Fibroblast of skin of left biceps (primary cell): Measurements from ENCODE around the gene ADGRG4.
"Not testable (repeated sequence)": the region's sequence is repeated elsewhere in the genome, so short reads cannot be mapped to it uniquely, and the experiment has no call there.

Source experiments
- DNase-seq, 2 experiments: peaks; one replicate each; pipeline ENCODE4 v3.0.0-alpha.2; 2013; ENCODE audit warnings: low read depth in 2 of 2

Gene ADGRG4, protein sequence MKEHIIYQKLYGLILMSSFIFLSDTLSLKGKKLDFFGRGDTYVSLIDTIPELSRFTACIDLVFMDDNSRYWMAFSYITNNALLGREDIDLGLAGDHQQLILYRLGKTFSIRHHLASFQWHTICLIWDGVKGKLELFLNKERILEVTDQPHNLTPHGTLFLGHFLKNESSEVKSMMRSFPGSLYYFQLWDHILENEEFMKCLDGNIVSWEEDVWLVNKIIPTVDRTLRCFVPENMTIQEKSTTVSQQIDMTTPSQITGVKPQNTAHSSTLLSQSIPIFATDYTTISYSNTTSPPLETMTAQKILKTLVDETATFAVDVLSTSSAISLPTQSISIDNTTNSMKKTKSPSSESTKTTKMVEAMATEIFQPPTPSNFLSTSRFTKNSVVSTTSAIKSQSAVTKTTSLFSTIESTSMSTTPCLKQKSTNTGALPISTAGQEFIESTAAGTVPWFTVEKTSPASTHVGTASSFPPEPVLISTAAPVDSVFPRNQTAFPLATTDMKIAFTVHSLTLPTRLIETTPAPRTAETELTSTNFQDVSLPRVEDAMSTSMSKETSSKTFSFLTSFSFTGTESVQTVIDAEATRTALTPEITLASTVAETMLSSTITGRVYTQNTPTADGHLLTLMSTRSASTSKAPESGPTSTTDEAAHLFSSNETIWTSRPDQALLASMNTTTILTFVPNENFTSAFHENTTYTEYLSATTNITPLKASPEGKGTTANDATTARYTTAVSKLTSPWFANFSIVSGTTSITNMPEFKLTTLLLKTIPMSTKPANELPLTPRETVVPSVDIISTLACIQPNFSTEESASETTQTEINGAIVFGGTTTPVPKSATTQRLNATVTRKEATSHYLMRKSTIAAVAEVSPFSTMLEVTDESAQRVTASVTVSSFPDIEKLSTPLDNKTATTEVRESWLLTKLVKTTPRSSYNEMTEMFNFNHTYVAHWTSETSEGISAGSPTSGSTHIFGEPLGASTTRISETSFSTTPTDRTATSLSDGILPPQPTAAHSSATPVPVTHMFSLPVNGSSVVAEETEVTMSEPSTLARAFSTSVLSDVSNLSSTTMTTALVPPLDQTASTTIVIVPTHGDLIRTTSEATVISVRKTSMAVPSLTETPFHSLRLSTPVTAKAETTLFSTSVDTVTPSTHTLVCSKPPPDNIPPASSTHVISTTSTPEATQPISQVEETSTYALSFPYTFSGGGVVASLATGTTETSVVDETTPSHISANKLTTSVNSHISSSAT (N-terminal part only)

GRCh38 chrX:136300721-136301120, at the start of gene ADGRG4:
Gene ADGRG4 (plus strand): TSS chrX:136300963. CDS start chrX:136308778, 7,815 bp downstream.
- DNase-seq, result not testable (repeated sequence)

DNA sequence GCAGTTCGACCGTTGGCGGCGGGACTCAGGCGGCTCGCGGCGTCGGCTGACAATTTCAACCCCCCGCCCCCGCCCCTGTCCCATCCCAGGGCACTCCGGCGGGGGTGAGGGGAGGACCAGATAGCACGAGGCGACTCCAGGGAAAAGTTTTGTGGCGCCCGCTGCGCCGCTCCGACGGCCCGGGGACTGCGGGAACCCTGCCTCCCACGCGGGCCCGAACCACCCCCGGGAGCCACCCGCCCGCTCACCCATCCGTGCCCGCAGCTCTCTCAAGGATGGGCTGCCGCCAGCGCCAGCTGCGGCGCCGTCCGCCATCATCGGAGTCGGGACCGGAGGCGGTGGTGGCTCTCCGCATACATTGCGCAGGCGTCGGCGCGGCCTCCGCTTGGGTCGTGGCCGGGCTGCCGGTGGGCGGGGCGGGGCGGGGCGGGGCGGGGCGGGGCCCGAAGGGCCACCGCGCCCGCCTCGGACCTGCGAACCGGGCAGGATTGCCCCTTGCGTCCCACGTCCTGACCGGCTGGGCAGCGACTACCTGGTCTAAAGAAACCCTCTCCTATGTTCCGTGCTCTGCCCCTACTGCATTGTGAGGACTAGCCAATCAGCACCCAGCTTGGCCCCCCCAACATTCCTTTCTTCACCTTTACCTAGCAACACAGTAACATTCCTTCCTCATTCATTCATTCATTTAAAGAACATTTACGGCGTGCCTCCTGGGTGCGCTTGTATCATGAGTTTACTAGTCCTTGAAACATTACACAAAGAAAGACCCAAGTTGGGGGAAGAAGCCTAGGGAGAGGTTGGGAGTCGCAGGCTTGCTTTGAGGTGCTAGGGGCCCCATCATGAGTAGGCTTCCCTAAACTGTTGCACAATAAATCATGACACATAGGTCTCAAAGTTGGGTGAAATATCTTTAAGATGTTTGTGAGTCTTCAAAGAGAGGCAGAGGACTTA, 49.4 kb upstream of the ADGRG4 start, which contains the start of gene MAP7D3:
MAP7D3 (minus strand) TSS at position 360 of the 951 bp plus-strand sequence; CDS start at position 318, 42 bp downstream.
- DNase-seq, result no peak

DNA sequence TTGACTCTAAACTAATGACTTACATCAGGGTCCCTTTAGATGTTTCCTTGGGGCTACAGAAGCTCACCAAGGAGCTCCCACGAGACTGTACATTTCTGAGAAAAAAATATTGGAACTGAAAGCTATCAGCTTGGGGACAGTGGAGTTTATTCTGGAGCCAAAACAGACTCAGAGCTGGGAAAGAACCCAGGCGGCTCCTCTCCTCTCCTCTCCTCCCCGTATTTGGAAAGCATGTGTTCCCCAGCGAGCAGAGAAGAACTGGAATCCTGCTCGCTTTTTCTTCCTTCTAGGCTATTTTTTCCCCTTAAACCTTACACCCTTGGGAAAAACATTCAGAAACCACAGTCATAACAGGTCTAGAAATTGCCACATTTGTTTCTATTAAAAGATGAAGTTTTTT, 45.2 kb upstream of the ADGRG4 start:
- no peak for DNase-seq

DNA sequence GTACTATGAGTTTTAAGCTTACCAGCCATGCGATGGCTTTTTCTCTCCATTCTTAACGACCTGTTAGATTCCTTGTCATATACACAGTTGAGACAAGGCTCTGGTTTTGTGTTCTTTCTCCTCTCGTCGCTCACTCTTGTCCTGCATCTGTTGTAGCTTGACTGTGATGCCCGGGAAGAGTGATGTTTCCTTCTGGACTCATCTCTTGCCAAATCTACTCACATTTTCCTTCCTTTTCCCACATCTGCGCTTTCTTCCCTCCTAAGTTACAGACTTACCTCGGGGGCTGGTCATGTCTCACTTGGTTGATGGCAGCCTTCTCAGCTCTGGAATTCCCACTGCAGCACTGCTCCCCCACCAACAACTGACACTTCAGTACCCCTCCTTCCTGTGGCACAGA, 44.7 kb upstream of the ADGRG4 start:
- no peak for DNase-seq

- DNase-seq, result no peak
Measured at GRCh38 chrX:136258951-136259350, 41.8 kb upstream of the ADGRG4 start.

DNA sequence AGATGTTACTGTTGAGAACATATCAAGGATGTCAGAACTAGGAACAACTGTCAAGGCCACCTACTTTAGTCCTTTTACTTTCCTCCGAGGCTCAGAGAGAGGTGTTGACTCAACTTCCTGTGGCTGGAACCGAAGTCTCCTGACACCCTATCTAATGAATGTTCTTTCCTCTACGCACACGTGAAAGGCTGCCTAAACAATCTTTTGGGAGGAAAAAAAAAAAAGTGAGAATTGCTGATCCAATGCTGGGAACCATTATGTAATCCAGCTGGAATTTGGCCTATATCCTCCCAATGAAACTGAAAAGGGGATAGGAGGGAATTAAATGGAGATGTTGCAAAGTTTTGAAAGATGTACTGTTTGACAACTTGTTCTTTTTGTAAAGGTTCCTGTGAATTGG, 41.2 kb upstream of the ADGRG4 start:
- DNase-seq, result peak; percentile 67 to 68

DNA sequence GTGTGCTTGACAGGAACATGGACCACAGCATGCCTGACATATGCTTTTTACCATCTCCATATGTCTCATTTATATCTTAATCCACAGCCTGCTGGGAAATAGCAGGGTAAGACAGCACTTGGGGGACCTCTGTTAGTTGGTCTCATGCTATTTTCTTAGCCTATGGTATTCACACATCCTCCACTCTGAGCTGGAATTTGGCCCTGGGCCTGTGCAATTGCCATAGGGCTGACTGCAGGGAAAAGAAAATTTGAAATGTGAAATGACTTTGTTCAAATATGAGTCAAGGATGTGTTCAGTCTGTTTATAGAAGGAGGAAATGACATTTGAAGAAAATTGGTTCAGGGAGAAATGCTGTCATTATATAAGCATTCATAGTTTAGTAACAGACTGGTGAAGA, 40.0 kb upstream of the ADGRG4 start:
- DNase-seq, result peak; percentile 93 to 94

DNA sequence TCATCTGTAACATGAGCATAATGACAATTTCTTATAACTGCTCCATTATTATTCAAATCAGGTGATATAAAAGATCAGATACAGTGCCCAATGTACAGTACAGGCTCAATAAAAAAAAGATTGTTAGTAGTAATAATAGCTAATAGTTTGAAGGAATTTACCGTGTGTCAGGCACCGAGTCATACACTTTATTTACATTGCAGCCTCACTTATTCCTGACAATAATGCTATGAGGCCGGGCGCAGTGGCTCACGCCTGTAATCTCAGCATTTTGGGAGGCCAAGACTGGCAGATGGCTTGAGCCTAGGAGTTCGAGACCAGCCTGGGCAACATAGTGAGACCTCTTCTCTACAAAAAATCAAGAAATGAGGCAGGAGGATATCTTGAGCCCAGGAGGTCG, 39.4 kb upstream of the ADGRG4 start:
- DNase-seq, result no peak

DNA sequence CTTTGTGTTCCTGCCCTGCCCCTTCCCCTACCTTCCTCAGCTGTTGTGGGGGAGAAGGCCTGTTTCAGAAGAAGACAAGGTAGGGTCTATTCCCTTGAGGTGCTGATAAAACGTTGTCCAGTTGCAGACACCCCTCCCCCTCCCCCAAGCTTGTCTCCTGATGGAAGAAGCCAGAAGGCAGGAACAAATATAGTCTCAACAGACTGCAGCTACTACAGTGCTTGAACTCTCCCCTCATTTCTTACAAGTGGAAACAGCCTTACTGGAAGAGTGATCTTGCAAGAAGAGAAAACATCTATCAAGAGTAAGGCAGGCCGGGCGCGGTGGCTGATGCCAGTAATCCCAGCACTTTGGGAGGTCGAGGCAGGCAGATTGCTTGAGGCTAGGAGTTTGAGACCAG, 38.5 kb upstream of the ADGRG4 start:
- DNase-seq, result no peak

GRCh38 chrX:136262812-136263315, 37.9 kb upstream of the ADGRG4 start:
- no peak for DNase-seq

- DNase-seq, result no peak
Measured at GRCh38 chrX:136266828-136267227, 33.9 kb upstream of the ADGRG4 start.

DNA sequence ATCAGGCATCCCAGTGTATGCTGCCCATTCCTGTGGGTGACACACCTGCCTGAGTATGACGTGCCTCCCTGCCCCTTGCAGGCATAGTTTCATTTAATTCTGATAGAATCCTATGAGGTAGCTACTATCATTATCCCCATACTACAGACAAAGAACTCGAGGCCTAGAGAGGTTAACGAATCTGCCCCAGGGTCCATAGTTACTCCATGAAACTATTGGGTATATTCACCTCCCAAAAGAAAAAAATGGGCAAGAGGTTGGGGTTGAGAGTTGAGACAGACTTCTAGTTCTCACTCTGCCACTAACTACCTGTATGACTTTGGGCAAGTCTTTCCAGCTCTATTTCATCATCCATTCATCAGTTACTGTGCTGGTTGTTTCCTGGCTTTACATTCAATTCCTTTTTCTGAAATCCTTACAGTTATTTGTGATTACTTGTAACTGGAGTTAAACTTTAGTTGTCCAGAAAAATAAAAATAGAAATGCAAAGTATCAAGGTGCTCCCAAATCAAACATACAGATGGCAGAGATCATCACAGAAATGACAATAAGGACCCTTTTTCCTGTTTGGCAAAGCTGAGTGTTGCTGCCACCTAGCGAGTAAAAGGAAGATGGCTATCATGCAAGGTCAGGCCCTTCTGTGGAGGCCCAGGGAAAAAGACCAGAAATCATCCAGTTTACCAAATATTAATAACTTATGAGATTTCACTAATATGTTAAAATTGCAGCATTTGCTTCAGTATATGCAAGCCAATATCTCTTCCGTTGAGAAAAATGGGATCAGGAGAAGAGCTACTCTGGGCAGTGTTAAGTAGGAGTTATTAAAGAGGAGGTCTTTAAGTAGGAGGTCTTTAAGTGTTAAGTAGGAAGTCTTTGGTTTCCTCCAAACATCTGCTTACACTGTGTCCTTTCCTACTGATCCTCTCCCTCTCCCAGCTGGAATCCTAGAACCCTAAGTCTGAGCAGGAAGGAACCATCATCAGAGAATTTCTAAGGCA, 32.4 kb upstream of the ADGRG4 start:
- DNase-seq, result no peak

DNA sequence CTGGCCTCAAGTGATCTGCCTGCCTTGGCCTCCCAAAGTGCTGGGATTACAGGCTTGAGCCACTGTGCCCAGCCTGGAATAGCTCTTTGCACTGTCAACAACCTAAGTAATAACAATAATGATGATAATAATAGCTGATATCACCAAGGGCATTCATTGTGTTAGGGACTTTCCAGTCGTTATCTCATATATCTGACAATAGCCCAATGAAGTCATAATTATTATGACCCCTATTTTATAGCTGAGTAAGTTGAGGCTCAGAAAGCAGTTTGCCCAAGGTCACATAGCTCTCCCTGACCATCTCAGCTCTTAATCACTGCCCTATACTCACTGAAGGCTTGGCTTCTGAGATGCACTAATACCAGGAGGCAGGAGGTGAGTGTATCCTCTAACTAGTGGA, 30.8 kb upstream of the ADGRG4 start:
- DNase-seq, result no peak

GRCh38 chrX:136271300-136271699, 29.5 kb upstream of the ADGRG4 start:
- DNase-seq, result no peak

- no peak for DNase-seq
Measured at GRCh38 chrX:136272325-136272724, 28.4 kb upstream of the ADGRG4 start.

DNA sequence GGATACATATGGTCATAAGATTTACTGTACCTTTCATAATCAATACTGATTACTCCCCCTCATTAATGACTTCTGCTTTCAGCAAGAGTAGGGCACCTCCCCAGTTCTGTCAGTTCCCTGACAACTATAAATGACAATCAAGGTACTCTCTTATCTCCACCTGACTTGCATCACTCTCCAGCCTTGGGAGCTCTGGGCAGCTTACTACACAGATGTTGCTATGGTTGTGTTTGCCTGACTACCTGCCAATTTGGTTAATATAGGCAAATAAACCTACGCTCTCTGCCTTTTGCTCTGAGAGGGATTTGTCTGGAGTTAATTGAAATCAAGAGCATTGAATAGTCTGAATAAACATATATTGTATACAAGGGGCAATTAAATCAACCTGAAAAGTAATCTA, 26.8 kb upstream of the ADGRG4 start:
- DNase-seq, result no peak

- DNase-seq, result no peak
Measured at GRCh38 chrX:136275553-136275952, 25.2 kb upstream of the ADGRG4 start.

- DNase-seq, result not testable (repeated sequence)
Measured at GRCh38 chrX:136286375-136286774, 14.4 kb upstream of the ADGRG4 start.

DNA sequence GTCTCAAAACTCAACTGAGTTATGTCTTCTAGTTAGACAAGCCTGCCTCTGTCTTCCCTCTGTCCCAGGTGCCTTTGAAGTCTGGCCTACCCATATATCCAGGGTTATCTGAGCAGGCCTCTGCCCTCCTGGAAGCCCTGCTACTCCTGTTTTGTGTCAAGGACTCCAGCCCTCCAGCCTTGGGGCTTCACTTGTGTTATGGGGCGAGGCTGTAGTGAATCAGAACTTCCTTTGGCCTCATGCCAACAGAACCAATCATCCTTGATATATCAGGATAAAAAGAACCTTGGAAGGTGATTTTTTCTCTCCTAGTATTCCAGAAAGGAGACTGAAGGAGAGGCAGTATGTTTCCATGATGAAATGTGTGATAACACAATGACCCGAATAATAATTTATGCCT, 8.9 kb upstream of the ADGRG4 start:
- no peak for DNase-seq
